GM10266 (cell line): ENCODE results near the gene BHLHE23.

ENCODE experiments used
- DNase-seq: peaks from one replicate; pipeline ENCODE4 v3.0.0; 2012; ENCODE audit errors: extremely low spot score
- TF ChIP-seq, protein P1 (sequence below): IDR thresholded peaks from 2 replicates; pipeline ENCODE4 v1.5.1; 2012; ENCODE audit warnings: mild to moderate bottlenecking, low read depth; ENCODE audit not compliant: control insufficient read depth, insufficient read depth; ENCODE audit errors: missing control alignments

The BHLHE23 gene

DNA sequence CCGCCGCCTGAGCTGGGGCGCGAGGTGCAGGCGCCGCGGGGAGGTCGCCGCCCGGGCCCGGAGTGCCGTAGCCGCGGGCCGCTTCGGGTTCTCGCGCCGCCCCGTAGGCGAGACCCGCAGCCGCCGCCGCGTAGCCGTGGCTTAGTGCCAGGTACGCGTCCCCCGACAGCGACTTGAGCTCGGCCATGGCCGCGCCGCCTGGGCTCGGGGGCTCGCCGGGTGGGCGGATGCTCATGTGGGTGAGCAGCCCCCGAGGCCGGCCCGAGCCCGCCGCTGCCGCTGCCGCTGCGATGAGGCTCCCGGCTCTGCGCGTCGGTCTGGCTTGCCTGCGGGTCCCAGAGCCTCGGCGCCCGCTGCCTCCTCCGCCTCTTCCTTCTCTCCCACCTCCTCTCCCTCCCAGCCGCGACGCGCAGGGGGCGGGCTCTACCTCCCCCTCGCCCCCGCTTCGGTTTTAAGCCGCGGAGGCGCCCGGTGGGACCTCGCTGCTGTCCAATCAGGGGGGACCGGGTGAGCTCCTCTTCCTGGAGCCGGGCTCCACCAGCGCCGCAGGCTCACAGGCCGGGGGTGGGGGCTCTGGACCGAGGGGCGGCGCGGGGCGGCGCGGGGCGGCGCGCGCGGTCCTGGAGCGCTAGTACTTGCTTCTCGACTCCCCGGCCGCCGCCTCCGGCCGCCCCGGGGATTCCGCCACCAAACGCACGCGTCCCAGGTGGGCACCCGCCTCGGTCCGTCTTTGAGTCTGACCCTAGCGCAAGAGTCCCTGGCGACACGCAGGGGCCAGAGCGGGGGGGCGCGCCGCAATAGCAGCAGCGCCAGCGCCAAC, at the start of gene BHLHE23:
TSS of gene BHLHE23 (minus strand) at position 425 of the 820 bp plus-strand sequence. CDS start at position 235, 190 bp downstream.
- TF ChIP-seq, protein P1, sequence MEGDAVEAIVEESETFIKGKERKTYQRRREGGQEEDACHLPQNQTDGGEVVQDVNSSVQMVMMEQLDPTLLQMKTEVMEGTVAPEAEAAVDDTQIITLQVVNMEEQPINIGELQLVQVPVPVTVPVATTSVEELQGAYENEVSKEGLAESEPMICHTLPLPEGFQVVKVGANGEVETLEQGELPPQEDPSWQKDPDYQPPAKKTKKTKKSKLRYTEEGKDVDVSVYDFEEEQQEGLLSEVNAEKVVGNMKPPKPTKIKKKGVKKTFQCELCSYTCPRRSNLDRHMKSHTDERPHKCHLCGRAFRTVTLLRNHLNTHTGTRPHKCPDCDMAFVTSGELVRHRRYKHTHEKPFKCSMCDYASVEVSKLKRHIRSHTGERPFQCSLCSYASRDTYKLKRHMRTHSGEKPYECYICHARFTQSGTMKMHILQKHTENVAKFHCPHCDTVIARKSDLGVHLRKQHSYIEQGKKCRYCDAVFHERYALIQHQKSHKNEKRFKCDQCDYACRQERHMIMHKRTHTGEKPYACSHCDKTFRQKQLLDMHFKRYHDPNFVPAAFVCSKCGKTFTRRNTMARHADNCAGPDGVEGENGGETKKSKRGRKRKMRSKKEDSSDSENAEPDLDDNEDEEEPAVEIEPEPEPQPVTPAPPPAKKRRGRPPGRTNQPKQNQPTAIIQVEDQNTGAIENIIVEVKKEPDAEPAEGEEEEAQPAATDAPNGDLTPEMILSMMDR, result no peak
- peak; percentile 79 for DNase-seq

DNA sequence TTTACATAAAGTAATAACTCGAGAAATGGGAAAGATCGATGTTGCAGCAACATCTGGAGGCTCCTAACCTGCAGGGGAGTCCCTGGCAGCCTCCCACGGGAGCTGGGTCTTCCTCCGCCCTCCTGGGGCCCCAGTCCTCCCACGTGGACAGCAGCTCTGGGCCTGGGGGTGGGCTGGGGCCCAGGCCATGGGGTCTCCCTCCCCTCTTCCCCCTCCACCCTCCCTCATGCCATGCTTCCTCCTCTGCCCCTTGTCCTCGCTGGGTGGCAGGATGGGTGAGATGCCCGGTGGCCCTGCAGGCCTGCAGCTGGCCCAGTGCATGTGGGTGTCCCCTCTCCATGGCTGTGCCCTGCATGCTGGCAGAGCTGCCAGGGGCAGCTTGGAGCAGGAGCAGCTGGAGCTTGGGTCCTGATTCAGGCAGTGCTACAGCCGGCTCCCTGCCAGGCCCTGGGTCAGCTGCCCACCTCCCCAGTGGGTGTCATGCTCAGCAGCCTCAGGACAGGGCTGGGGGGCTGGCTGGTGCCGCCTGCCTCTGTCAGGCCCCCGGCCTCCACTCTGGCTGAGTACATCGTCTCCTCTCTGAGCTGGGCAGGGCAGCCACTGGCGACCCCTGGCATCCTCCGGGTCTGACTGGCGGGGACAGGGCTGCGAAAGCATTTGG, 48.9 kb upstream of the BHLHE23 start:
- no peak for DNase-seq
- TF ChIP-seq, protein P1, result no peak

DNA sequence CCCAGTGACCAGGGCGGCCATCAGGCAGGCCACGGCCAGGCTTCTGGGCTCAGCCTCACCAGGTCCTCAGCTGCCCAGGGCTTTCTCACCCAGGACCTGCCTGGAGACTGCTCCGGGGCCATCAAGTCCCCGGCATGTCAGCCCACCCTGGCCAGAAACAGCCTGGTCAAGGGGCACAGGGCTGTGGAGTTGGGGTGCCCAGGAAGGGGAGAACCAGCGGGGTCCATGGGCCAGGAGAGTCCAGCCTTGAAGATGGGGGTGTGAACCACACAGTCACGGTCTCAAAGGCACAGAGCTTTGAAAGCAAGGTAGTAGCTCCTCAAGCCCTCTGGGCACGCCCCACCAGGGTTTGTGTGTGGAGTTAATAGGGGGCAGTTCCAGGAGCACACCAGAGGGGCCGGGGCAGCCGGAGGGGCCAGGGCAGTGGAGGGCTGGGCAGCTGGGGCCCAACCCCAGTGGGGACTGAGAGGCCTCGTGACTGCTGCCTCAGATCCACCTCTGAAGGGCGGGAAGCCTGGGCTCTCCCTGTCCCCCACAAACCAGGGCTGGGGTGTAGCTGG, 48.0 kb upstream of the BHLHE23 start:
- TF ChIP-seq, protein P1, result no peak
- no peak for DNase-seq

DNA sequence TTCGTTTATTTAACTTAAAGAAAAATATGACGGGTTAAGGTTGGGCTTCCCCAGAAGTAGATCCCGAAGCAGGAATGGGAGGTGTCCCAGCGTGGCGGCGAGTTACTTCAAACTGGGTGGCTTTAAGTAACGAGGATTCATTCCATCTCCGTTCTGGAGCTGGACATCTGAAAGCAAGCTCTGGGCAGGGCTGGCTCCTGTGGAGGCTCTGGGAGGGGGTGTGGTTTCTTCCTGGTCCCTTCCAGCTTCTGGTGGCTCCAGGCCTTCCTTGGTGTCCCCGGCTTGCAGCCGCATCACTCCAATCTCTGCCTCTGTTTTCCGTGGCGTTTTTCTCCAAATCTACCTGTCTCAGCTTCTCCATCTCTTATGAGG, 47.3 kb upstream of the BHLHE23 start:
- TF ChIP-seq, protein P1, result no peak
- DNase-seq, result no peak

DNA sequence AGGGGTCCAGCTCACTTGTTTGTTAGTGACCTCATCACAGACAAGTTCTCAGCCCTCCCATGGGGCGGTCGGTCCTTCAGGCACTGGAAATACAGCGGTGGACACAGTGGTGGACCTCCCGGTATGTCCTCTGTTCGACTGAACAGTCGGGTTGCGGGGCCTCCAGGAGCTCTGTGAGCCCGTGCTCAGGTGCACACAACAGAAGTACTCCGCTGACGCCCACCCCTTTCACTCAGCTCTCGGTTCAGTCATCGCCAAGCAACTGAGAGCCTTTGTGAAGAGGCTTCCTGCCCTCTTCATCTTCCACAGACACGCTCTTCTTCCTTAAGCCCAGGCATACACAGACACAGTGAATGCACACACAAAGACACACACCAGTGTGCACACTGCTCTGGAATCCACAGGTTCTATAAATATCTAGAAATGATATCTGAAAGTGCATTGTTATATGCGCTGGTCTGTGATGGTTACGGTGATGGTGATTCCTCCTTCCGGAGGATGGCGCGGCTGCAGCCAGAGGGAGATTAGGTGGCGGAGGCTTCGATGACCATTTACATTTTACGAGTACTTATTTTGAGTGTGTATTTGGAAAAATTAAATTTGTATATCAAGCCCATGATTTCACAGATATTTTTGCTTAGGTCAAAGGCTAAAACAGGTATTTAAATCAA, 46.8 kb upstream of the BHLHE23 start:
- no peak for DNase-seq
- TF ChIP-seq, protein P1, result no peak

DNA sequence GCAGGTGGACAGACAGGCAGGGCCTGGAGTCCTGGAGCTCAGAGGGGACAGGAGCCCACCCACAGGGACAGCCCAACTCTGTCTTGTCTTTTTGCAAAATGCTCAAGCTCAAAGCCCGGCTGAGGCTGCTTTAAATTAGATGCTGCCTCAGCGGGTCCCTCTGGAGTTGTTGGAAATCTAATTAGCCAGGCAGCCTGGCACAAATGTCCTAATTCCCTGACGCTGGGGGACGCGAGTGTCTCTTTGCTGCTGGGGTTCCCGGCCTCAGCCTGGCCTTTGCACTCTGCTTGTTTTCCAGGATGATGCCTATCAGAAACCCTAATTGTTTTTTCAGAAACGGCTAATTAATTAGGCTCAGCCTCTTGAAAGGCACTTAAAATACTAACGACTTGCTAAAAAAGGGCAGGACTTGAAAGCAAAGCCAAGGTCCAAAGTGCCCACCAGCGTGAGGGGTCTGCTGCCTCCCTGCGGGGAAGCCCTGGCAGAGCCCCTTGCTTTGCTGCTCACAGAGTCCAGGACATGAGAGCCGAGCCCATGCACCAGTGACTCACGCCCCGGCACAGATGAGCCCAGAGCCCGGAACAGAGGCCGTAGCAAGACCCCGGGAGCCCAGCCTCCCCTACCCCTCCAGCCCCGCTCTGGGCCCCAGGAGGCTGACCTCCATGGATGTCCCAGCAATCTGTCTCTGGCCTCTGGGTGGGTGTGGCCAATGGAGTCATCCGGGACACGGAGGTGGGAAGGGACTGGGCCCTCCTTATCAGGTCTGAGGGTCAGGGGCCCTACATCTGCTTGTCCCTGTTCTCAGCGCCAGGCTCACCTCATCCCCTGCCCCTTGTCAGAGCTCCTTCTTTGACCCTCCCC, 46.0 kb upstream of the BHLHE23 start:
- no peak for DNase-seq
- TF ChIP-seq, protein P1, result no peak
